Activated naive CD4-positive, alpha-beta T cell treated with anti-CD3 and anti-CD28 coated beads, Interleukin-2, amount 10 ng/mL, durations not matched to agents 7 days and 5 days (primary cell): ENCODE measurements around the gene TAPBP.
A peak's percentile ranks its signal among the peaks of the same experiment; 100 is the strongest.

Experiments
- CTCF ChIA-PET: fragments of 350-600 bp; sonication (Branson Sonifier 250); formaldehyde crosslinking; loops from one replicate; lab custom pipeline; 2021; ENCODE audit warnings: antibody characterized with exemption; lab: Charles Lee
- DNase-seq: peaks from one replicate; pipeline ENCODE4 v3.0.0-alpha.2; 2020
- H3K27ac Mint-ChIP-seq: one replicate; pipeline ENCODE4 v1.8.0; 2021; ENCODE audit warnings: mild to moderate bottlenecking, moderate library complexity, mixed read lengths
- H3K27me3 Mint-ChIP-seq: one replicate; pipeline ENCODE4 v1.8.0; 2021; ENCODE audit warnings: mild to moderate bottlenecking, mixed read lengths
- H3K36me3 Mint-ChIP-seq: one replicate; pipeline ENCODE4 v1.8.0; 2021; ENCODE audit warnings: mixed read lengths
- H3K4me1 Mint-ChIP-seq: one replicate; pipeline ENCODE4 v1.8.0; 2021; ENCODE audit warnings: mixed read lengths
- H3K4me3 Mint-ChIP-seq: one replicate; pipeline ENCODE4 v1.8.0; 2021; ENCODE audit warnings: mild to moderate bottlenecking, moderate library complexity, mixed read lengths
- H3K9me3 Mint-ChIP-seq: one replicate; pipeline ENCODE4 v1.8.0; 2021; ENCODE audit warnings: mixed read lengths

The TAPBP gene

DNA sequence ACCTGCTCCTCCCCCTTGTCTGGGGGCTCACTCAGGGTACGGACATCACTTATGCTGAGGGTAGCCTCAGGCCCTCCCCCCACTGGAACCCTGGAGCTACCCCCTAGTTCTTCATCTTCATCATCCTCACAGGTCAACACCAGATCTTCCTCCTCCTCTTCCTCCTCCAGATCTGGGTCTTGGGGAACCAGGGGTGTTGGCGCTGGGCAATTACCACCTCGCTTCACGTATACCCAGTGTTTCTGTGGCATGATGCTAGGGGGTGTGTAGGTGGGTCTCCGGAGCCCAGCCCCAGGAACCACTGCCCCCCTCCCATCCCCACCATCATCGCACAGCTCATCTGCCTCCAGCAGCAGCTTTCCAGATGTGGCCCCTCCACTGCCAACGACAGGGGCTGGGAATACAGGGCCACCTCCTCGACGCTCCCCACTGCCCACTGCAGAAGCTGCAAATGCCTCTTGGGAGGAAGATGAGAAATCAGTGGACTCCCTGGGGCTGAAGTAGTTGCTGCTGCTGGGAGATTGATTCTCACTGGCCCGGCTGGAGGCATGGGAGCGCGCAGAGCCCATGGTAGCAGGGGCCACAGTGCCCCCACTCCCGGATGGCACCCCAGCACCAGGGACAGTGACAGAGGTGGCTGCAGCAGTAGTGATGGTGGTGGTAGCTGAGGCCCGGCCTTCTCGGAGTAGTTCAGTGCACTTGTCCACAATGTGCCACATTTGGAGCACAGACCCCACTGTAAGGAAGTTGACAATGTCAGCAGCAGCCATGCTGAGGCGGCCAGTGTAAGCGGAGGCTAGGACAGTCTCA is 2.1 kb upstream of the TAPBP start:
- Mint-ChIP-seq H3K27me3 (no peaks in the 10 kb centered on the region), H3K4me1 (peaks cover 80% of the 10 kb centered on the region), H3K4me3 (peak overlapping the region; percentile 99), H3K27ac (peak overlapping the region; percentile 73), H3K36me3 (peaks cover 69% of the 10 kb centered on the region), H3K9me3 (no peaks in the 10 kb centered on the region)
- CTCF ChIA-PET, result interaction anchor here (1.7 kb wide), 1 partner anchor 16 kb away, joined by 4 read pairs; no protein-coding TSS in a partner anchor
- DNase-seq, result no peak

DNA sequence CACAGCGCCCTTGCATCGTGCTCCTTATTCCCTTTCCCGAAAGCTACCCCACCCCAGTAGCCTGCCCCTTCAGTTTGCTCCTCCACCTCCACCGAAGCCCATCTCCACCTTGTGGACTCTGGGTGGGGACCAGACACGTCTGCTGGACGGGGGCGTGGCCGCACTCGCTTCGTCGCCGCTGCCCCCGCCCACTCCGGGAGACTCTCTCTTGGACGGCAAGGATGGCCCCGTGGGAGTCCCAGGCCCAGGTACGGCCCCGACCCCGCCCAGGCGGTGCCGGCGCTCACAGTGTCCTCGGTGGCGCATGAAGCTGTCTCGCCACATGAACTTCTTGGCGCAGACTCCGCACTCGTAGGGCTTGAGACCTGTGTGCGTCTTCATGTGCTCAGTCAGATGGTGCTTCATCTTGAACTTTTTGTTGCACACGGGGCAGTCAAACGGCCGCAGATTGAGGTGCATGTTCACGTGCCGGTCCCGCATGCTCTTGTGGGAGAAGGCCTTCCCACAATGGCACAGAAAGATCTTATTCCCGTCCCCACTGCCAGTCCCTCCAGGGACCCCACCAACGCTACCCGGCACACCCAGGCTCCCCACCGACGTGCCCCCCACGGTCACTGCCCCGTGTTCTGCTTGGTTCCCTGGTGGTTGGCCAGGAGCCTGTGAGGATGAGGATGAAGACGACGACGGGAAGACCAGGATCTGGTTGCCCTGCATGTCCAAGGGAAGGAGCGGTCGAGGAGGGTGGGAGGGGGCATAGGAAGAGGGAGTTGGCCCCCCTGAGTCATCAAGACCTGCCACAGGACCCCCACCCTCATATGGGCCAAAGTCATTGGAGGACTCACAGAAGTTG is 1.3 kb upstream of the TAPBP start:
- peak; percentile 40 for DNase-seq
- no peaks in the 10 kb centered on the region for H3K9me3 Mint-ChIP-seq
- H3K4me3 Mint-ChIP-seq, result peak overlapping the region; percentile 99
- no peaks in the 10 kb centered on the region for H3K27me3 Mint-ChIP-seq
- H3K36me3 Mint-ChIP-seq, result peaks cover 64% of the 10 kb centered on the region
- peak overlapping the region; percentile 99 for H3K27ac Mint-ChIP-seq
- peaks cover 76% of the 10 kb centered on the region for H3K4me1 Mint-ChIP-seq
- CTCF ChIA-PET, result no interaction called here

- CTCF ChIA-PET, result no interaction called here
- Mint-ChIP-seq H3K9me3 (no peaks in the 10 kb centered on the region), H3K4me3 (peak overlapping the region; percentile 99), H3K4me1 (peaks cover 73% of the 10 kb centered on the region), H3K36me3 (peaks cover 57% of the 10 kb centered on the region), H3K27ac (peak overlapping the region; percentile 99), H3K27me3 (no peaks in the 10 kb centered on the region)
- peak; percentile 83 for DNase-seq
These were observed 651 bp upstream of the TAPBP start for GRCh38 chr6:33314515-33314942.

DNA sequence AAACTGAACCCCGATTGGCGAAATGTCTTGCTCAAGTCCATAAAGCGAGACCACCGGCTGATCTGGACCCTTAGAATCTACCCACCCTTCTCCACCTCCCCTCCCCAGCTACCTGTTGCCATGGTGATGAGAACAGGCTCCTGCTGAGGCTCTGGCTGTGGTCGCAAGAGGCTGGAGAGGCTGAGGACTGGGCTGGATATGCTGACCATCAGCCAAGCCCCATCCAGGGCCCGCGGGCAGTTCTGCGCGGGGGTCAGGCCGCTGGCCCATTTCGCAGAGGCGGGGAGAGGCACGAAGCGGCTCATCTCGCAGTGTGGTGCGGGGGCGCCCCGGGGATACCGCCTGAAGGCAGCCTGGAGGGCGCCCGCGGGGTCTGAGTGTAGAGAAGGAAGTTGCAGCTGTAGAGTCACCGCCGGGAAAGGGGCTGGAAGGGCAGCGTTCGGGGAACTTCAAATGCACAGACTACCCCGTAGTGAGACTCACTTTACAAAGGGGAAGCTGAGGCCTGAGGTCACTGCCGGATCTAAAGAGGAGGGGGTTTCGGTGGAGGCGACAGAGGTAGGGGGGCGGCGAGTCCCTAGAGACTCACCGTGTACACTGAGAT is 671 bp downstream of the TAPBP start:
- Mint-ChIP-seq H3K27me3 (no peaks in the 10 kb centered on the region), H3K9me3 (no peaks in the 10 kb centered on the region), H3K4me1 (peaks cover 69% of the 10 kb centered on the region), H3K36me3 (peaks cover 52% of the 10 kb centered on the region), H3K4me3 (peak overlapping the region; percentile 99), H3K27ac (peak overlapping the region; percentile 99)
- peak; percentile 60 for DNase-seq
- CTCF ChIA-PET, result interaction anchor here (1.5 to 4.6 kb wide), 3 partner anchors 13 to 112 kb away, joined by 5 to 32 read pairs (median 7); partner anchors contain the start of gene RGL2

DNA sequence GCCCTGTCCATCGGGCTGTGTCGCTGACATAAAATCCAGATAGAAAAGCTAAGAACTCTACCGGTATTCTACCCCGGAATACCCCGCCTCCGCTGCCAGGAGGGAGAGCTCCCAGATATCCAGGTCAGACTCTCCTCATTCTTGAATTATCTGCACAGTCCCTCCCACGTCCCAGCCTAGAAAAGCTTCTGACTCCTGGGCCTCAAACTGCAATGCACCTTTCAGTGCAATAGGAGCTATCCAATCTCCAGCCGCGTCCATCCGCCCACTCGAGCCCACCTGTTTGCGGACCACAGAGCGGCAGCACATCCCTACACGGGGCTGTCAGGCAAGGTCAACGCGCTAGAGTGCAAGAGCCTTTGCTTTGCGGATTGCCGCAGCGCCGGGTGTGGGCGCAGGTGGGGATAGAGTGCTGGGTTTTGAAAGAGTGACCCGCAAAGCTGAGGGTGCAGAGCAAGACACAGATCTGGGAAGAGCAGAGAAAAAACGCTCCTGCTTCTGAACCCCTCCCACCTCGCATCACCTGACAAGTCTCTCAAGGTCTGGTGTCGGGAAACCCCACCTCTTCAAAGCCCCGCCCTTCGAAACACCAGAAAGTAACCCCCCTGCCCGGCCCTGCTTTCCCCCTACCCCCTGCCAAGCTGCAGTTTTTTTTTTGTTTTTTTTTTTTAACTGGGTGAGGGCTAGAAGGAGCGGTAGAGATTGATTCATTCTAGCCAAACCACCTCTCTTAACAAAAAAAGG is 1.3 kb downstream of the TAPBP start:
- no peaks in the 10 kb centered on the region for H3K9me3 Mint-ChIP-seq
- no peaks in the 10 kb centered on the region for H3K27me3 Mint-ChIP-seq
- peak overlapping the region; percentile 99 for H3K27ac Mint-ChIP-seq
- CTCF ChIA-PET, result interaction anchor here (0.9 to 4.6 kb wide), 5 partner anchors 12 to 113 kb away, joined by 3 to 32 read pairs (median 5); partner anchors contain the start of gene RGL2
- H3K4me1 Mint-ChIP-seq, result peaks cover 67% of the 10 kb centered on the region
- DNase-seq, result peak; percentile 93
- peak overlapping the region; percentile 99 for H3K4me3 Mint-ChIP-seq
- peaks cover 47% of the 10 kb centered on the region for H3K36me3 Mint-ChIP-seq

GRCh38 chr6:33306356-33306755 is 7.5 kb downstream of the TAPBP start:
- Mint-ChIP-seq H3K9me3 (no peaks in the 10 kb centered on the region), H3K27ac (no peak overlapping the region), H3K36me3 (peaks cover 42% of the 10 kb centered on the region), H3K4me3 (no peak overlapping the region), H3K4me1 (peaks cover 36% of the 10 kb centered on the region), H3K27me3 (no peaks in the 10 kb centered on the region)
- DNase-seq, result no peak
- CTCF ChIA-PET, result no interaction called here

- Mint-ChIP-seq H3K4me3 (no peak overlapping the region), H3K27ac (no peak overlapping the region), H3K36me3 (peaks cover 46% of the 10 kb centered on the region), H3K27me3 (no peaks in the 10 kb centered on the region), H3K4me1 (peaks cover 40% of the 10 kb centered on the region), H3K9me3 (no peaks in the 10 kb centered on the region)
- no peak for DNase-seq
- CTCF ChIA-PET, result interaction anchor here (0.9 kb wide), 1 partner anchor 56 kb away, joined by 3 read pairs; no protein-coding TSS in a partner anchor
These were observed 8.8 kb downstream of the TAPBP start for GRCh38 chr6:33305052-33305451.

DNA sequence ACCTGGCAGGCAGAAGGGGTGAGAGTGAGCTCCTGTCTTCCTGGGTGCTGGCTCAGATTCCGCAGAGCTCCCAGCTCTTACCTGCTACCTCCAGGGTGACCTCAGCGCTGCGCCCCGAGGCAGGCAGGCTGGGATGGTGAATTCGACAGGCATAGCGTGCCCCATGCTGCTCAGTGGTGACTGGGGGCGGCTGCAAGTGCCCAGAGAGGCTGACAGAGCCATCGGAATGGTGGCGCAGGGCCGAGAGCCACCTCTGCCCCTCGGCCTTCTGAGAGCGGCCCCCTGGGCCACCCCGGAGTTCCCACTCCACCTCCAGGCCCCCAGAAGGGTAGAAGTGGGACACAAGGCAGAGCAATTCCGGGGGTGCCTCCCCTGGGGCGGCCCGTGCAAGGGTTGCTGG is 9.7 kb downstream of the TAPBP start:
- CTCF ChIA-PET, result no interaction called here
- H3K4me1 Mint-ChIP-seq, result peaks cover 45% of the 10 kb centered on the region
- no peaks in the 10 kb centered on the region for H3K9me3 Mint-ChIP-seq
- no peak for DNase-seq
- H3K4me3 Mint-ChIP-seq, result no peak overlapping the region
- peaks cover 4% of the 10 kb centered on the region for H3K27me3 Mint-ChIP-seq
- peaks cover 55% of the 10 kb centered on the region for H3K36me3 Mint-ChIP-seq
- no peak overlapping the region for H3K27ac Mint-ChIP-seq

DNA sequence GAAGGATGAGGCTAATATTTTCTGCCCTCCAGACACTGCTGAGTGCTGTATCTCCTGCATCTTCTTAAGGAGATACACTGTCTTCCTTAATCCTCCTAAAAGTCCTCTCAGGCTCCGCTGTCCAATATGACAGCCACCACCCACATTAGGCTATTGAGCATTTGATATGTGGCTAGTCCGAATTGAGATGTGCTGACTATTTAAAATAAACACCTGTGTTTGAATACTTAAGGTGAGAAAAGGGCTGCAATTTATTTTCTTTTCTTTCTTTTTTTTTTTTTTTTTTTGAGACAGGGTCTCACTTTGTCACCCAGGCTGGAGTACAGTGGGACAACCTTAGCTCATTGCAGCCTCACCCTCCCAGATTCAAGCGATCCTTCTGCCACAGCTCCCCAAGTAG is 12.0 kb downstream of the TAPBP start:
- CTCF ChIA-PET, result interaction anchor here (0.9 to 3.3 kb wide), 3 partner anchors 10 to 16 kb away, joined by 6 to 32 read pairs (median 7); partner anchors contain the start of genes PFDN6, TAPBP, WDR46 and ZBTB22
- H3K4me3 Mint-ChIP-seq, result peak overlapping the region; percentile 35
- H3K36me3 Mint-ChIP-seq, result peaks cover 50% of the 10 kb centered on the region
- peak overlapping the region; percentile 49 for H3K27ac Mint-ChIP-seq
- no peak for DNase-seq
- H3K27me3 Mint-ChIP-seq, result peaks cover 11% of the 10 kb centered on the region
- H3K9me3 Mint-ChIP-seq, result no peaks in the 10 kb centered on the region
- peaks cover 42% of the 10 kb centered on the region for H3K4me1 Mint-ChIP-seq

GRCh38 chr6:33299237-33299944 is 14.5 kb downstream of the TAPBP start:
- Mint-ChIP-seq H3K4me3 (peak overlapping the region; percentile 89), H3K27me3 (peaks cover 11% of the 10 kb centered on the region), H3K27ac (peak overlapping the region; percentile 100), H3K9me3 (no peaks in the 10 kb centered on the region), H3K4me1 (peaks cover 51% of the 10 kb centered on the region), H3K36me3 (peaks cover 51% of the 10 kb centered on the region)
- DNase-seq, result peak; percentile 96
- CTCF ChIA-PET, result interaction anchor here (0.6 to 3.3 kb wide), 11 partner anchors 9 to 50 kb away, joined by 3 to 32 read pairs (median 4); partner anchors contain the start of genes B3GALT4, PFDN6, TAPBP and WDR46

GRCh38 chr6:33298773-33299236 is 15.1 kb downstream of the TAPBP start, which contains the start of gene RGL2:
RGL2 (minus strand) TSS chr6:33298942; CDS start chr6:33298610, 332 bp downstream.
- Mint-ChIP-seq H3K36me3 (peaks cover 55% of the 10 kb centered on the region), H3K4me1 (peaks cover 50% of the 10 kb centered on the region)

DNA sequence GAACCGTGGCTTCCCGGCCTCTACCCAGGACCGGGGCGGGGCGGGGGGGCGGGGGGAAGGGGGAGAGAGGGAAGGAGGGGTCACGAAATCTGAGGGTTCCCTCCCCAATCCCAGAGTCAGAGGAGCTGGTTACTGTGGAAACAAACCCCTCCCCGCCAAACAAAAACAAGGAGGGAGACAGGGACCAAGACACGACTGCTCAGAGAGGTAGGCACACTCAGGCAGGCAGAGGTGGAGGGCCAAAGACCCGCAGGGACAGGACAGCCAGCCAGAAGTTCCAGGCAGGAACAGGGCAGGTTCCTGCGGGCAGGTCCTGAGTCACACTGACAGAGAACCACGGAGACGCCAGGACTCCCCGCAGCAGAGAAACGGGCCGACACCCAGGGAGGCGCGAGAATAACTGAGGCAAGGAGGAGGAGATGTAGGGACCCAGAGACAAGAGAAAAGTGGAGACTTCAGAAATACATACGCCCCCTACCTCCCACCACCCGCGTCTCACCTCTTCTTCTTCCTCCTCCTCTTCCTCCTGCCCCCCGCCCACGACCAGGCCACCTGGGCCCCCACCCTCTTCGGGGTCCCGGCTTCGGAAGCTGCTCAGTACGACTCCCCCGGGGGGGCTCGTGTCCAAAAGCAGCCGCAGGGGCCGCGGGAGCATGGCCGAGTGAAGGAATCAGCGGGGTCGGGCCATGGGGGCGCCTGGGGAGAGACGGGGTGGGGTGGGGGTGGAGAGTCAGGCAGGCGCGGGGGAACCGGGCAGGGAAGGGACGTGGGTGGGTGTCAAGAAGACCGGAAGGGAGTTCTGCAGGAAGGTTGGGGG is 15.7 kb downstream of the TAPBP start:
- peaks cover 51% of the 10 kb centered on the region for H3K36me3 Mint-ChIP-seq
- H3K4me3 Mint-ChIP-seq, result peak overlapping the region; percentile 89
- peak overlapping the region; percentile 100 for H3K27ac Mint-ChIP-seq
- CTCF ChIA-PET, result interaction anchor here (1.5 kb wide), 1 partner anchor 47 kb away, joined by 10 read pairs; no protein-coding TSS in a partner anchor
- H3K4me1 Mint-ChIP-seq, result peaks cover 47% of the 10 kb centered on the region
- peaks cover 11% of the 10 kb centered on the region for H3K27me3 Mint-ChIP-seq
- DNase-seq, result peak; percentile 85
- H3K9me3 Mint-ChIP-seq, result no peaks in the 10 kb centered on the region

More at GRCh38 chr6:33298773-33299236, 15.1 kb downstream of the TAPBP start, which contains the start of gene RGL2:
- no peaks in the 10 kb centered on the region for H3K9me3 Mint-ChIP-seq
- CTCF ChIA-PET, result interaction anchor here (0.7 to 3.3 kb wide), 6 partner anchors 10 to 46 kb away, joined by 3 to 32 read pairs (median 8); partner anchors contain the start of genes B3GALT4, PFDN6, TAPBP and WDR46
- H3K4me3 Mint-ChIP-seq, result peak within 1 kb of the TSS; percentile 89
- peak; percentile 84 for DNase-seq
- H3K27ac Mint-ChIP-seq, result peak within 1 kb of the TSS; percentile 100
- H3K27me3 Mint-ChIP-seq, result peaks cover 11% of the 10 kb centered on the region
